NCI-H226 (cell line): ENCODE measurements around the gene TEX2.
"Not testable (repeated sequence)": the region's sequence is repeated elsewhere in the genome, so short reads cannot be mapped to it uniquely, and the experiment has no call there.

Experiments
- DNase-seq: peaks from one replicate; pipeline ENCODE4 v3.0.0-alpha.2; 2015

Gene TEX2

GRCh38 chr17:64262198-64262999 is 661 bp downstream of the TEX2 start:
- no peak for DNase-seq

- no peak for DNase-seq
These were observed 1.5 kb downstream of the TEX2 start for GRCh38 chr17:64261417-64262145.

GRCh38 chr17:64260886-64261285 is 2.2 kb downstream of the TEX2 start:
- no peak for DNase-seq

GRCh38 chr17:64259922-64260321 is 3.1 kb downstream of the TEX2 start:
- DNase-seq, result peak; percentile 57

- DNase-seq, result no peak
These were observed 3.6 kb downstream of the TEX2 start for GRCh38 chr17:64259426-64259825.

GRCh38 chr17:64256913-64257807 is 5.9 kb downstream of the TEX2 start:
- DNase-seq, result peak; percentile 74

- no peak for DNase-seq
These were observed 7.3 kb downstream of the TEX2 start for GRCh38 chr17:64255764-64256163.

- DNase-seq, result no peak
These were observed 8.3 kb downstream of the TEX2 start for GRCh38 chr17:64254755-64255154.

GRCh38 chr17:64253470-64253869 is 9.6 kb downstream of the TEX2 start:
- DNase-seq, result no peak

GRCh38 chr17:64252831-64253230 is 10.2 kb downstream of the TEX2 start:
- DNase-seq, result no peak

- DNase-seq, result no peak
These were observed 12.7 kb downstream of the TEX2 start for GRCh38 chr17:64250233-64250835.

GRCh38 chr17:64247836-64248235 is 15.2 kb downstream of the TEX2 start:
- no peak for DNase-seq

- peak; percentile 48 for DNase-seq
These were observed 17.6 kb downstream of the TEX2 start for GRCh38 chr17:64245218-64246145.

GRCh38 chr17:64244165-64244564 is 18.9 kb downstream of the TEX2 start:
- DNase-seq, result no peak

GRCh38 chr17:64243340-64243739 is 19.7 kb downstream of the TEX2 start:
- DNase-seq, result no peak

- no peak for DNase-seq
These were observed 20.4 kb downstream of the TEX2 start for GRCh38 chr17:64242633-64243032.

- DNase-seq, result no peak
These were observed 22.2 kb downstream of the TEX2 start for GRCh38 chr17:64240741-64241347.

GRCh38 chr17:64240261-64240740 is 22.8 kb downstream of the TEX2 start:
- DNase-seq, result no peak

- not testable (repeated sequence) for DNase-seq
These were observed 24.6 kb downstream of the TEX2 start for GRCh38 chr17:64238449-64238848.

- no peak for DNase-seq
These were observed 26.1 kb downstream of the TEX2 start for GRCh38 chr17:64236827-64237403.

GRCh38 chr17:64234961-64235360 is 28.1 kb downstream of the TEX2 start:
- no peak for DNase-seq
